ENCODE measurements around the gene ZNF839.
"Not testable (repeated sequence)": the region's sequence is repeated elsewhere in the genome, so short reads cannot be mapped to it uniquely, and the experiment has no call there.

The ZNF839 gene

GRCh38 chr14:102341566-102341965 is 22.0 kb downstream of the ZNF839 start:
- DNase-seq (ENCODE audit: extremely low read depth in 1 of 2, low read depth in 1 of 2), result no peak

GRCh38 chr14:102342238-102342637 is 22.7 kb downstream of the ZNF839 start:
- no peak for DNase-seq (ENCODE audit: extremely low read depth in 1 of 2, low read depth in 1 of 2)

- no peak for DNase-seq (ENCODE audit: extremely low read depth in 1 of 2, low read depth in 1 of 2)
These were observed 24.5 kb downstream of the ZNF839 start for GRCh38 chr14:102344084-102344483.

GRCh38 chr14:102344485-102344884 is 24.9 kb downstream of the ZNF839 start:
- no peak for DNase-seq (ENCODE audit: extremely low read depth in 1 of 2, low read depth in 1 of 2)

GRCh38 chr14:102345232-102345631 is 25.7 kb downstream of the ZNF839 start:
- no peak for DNase-seq (ENCODE audit: extremely low read depth in 1 of 2, low read depth in 1 of 2)

- no peak for DNase-seq (ENCODE audit: extremely low read depth in 1 of 2, low read depth in 1 of 2)
These were observed 27.1 kb downstream of the ZNF839 start for GRCh38 chr14:102346645-102347044.

GRCh38 chr14:102348376-102348775 is 28.8 kb downstream of the ZNF839 start:
- no peak for DNase-seq (ENCODE audit: extremely low read depth in 1 of 2, low read depth in 1 of 2)

GRCh38 chr14:102351023-102351422 is 31.5 kb downstream of the ZNF839 start:
- DNase-seq (ENCODE audit: extremely low read depth in 1 of 2, low read depth in 1 of 2), result no peak

GRCh38 chr14:102351593-102351992 is 32.0 kb downstream of the ZNF839 start:
- not testable (repeated sequence) for DNase-seq (ENCODE audit: extremely low read depth in 1 of 2, low read depth in 1 of 2)

- DNase-seq (ENCODE audit: extremely low read depth in 1 of 2, low read depth in 1 of 2), result no peak
These were observed 32.7 kb downstream of the ZNF839 start for GRCh38 chr14:102352213-102352612.

GRCh38 chr14:102353126-102353619 is 33.6 kb downstream of the ZNF839 start:
- DNase-seq (ENCODE audit: extremely low read depth in 1 of 2, low read depth in 1 of 2), result no peak

GRCh38 chr14:102356280-102356679 is 36.7 kb downstream of the ZNF839 start:
- DNase-seq (ENCODE audit: extremely low read depth in 1 of 2, low read depth in 1 of 2), result no peak

GRCh38 chr14:102359341-102359740 is 39.8 kb downstream of the ZNF839 start:
- DNase-seq (ENCODE audit: extremely low read depth in 1 of 2, low read depth in 1 of 2), result no peak

GRCh38 chr14:102360388-102360787 is 40.8 kb downstream of the ZNF839 start:
- DNase-seq (ENCODE audit: extremely low read depth in 1 of 2, low read depth in 1 of 2), result no peak

- DNase-seq (ENCODE audit: extremely low read depth in 1 of 2, low read depth in 1 of 2), result no peak
These were observed 42.5 kb downstream of the ZNF839 start for GRCh38 chr14:102362084-102362483.

- DNase-seq (ENCODE audit: extremely low read depth in 1 of 2, low read depth in 1 of 2), result peak; percentile 90 to 97
These were observed 43.1 kb downstream of the ZNF839 start, which contains the start of the genes CINP and TECPR2 for GRCh38 chr14:102362545-102363181. Gene CINP (minus strand): TSS chr14:102362890. CDS start chr14:102362851, 39 bp downstream. Gene TECPR2 (plus strand): TSS chr14:102362941. CDS start chr14:102376722, 13,781 bp downstream.

- DNase-seq (ENCODE audit: extremely low read depth in 1 of 2, low read depth in 1 of 2), result no peak
These were observed 43.8 kb downstream of the ZNF839 start for GRCh38 chr14:102363182-102363943.

- DNase-seq (ENCODE audit: extremely low read depth in 1 of 2, low read depth in 1 of 2), result no peak
These were observed 50.8 kb downstream of the ZNF839 start for GRCh38 chr14:102370305-102370809.

GRCh38 chr14:102371361-102371760 is 51.8 kb downstream of the ZNF839 start:
- DNase-seq (ENCODE audit: extremely low read depth in 1 of 2, low read depth in 1 of 2), result no peak

GRCh38 chr14:102373110-102373509 is 53.6 kb downstream of the ZNF839 start:
- no peak for DNase-seq (ENCODE audit: extremely low read depth in 1 of 2, low read depth in 1 of 2)

- no peak for DNase-seq (ENCODE audit: extremely low read depth in 1 of 2, low read depth in 1 of 2)
These were observed 54.7 kb downstream of the ZNF839 start for GRCh38 chr14:102374264-102374663.

GRCh38 chr14:102375119-102375518 is 55.6 kb downstream of the ZNF839 start:
- DNase-seq (ENCODE audit: extremely low read depth in 1 of 2, low read depth in 1 of 2), result no peak

Measured in activated CD8-positive, alpha-beta memory T cell treated with anti-CD3 and anti-CD28 coated beads for 1 hour (primary cell).